Measurements from ENCODE around the gene ROBO2. TPM values are rescaled to one million over a fixed set of nuclear protein-coding genes. Genes with fewer than 3 reads are reported as not detected.

The ROBO2 gene
- total and polyA plus RNA-seq, 7 donors = 0.23 to 2.9 (median 0.38) TPM; not detected in 1

- H3K27ac ChIP-seq = no peak overlapping the region
- peaks cover 0 to 21% (median 20%) of the 10 kb centered on the region in 4 donors for H3K4me1 ChIP-seq
- H3K27me3 ChIP-seq = peaks cover 0 to 26% (median 7%) of the 10 kb centered on the region in 3 donors
- intact Hi-C loops (cut with DNase I) = no loop called here
- 78 to 85% methylated on average over 2 of the region's 2 CpGs for WGBS, 2 donors
- no peak for DNase-seq
- no peaks in the 10 kb centered on the region for H3K36me3 ChIP-seq
- no peak overlapping the region for H3K4me3 ChIP-seq
- no peak for TF ChIP-seq POLR2AphosphoS5 (IDR thresholded peaks at IDR 0.05)
- no peak for TF ChIP-seq POLR2A (IDR thresholded peaks at IDR 0.05)
- TF ChIP-seq EP300 (IDR thresholded peaks at IDR 0.05) = no peak
- no peak for TF ChIP-seq CTCF (IDR thresholded peaks at IDR 0.05)
- H3K9me3 ChIP-seq = no peaks in the 10 kb centered on the region
Measured at GRCh38 chr3:77041811-77042210, 1.9 kb downstream of the ROBO2 start.

GRCh38 chr3:77042343-77042742, 2.4 kb downstream of the ROBO2 start:
- intact Hi-C loops (cut with DNase I) = no loop called here
- H3K4me3 ChIP-seq = no peak overlapping the region
- no peaks in the 10 kb centered on the region for H3K9me3 ChIP-seq
- no peak overlapping the region for H3K27ac ChIP-seq
- WGBS, 2 donors = 67% methylated on average over 2 of the region's 2 CpGs
- TF ChIP-seq CTCF (IDR thresholded peaks at IDR 0.05) (no peak), POLR2A (IDR thresholded peaks at IDR 0.05) (no peak), POLR2AphosphoS5 (IDR thresholded peaks at IDR 0.05) (no peak), EP300 (IDR thresholded peaks at IDR 0.05) (no peak)
- DNase-seq = no peak
- peaks cover 0 to 21% (median 20%) of the 10 kb centered on the region in 4 donors for H3K4me1 ChIP-seq
- peaks cover 0 to 26% (median 7%) of the 10 kb centered on the region in 3 donors for H3K27me3 ChIP-seq
- H3K36me3 ChIP-seq = no peaks in the 10 kb centered on the region

- peaks cover 0 to 21% (median 20%) of the 10 kb centered on the region in 4 donors for H3K4me1 ChIP-seq
- intact Hi-C loops (cut with DNase I) = no loop called here
- WGBS, 2 donors = 28 to 42% methylated on average over 2 of the region's 2 CpGs
- DNase-seq = no peak
- H3K27me3 ChIP-seq = peaks cover 0 to 26% (median 7%) of the 10 kb centered on the region in 3 donors
- no peak for TF ChIP-seq EP300 (IDR thresholded peaks at IDR 0.05)
- TF ChIP-seq CTCF (IDR thresholded peaks at IDR 0.05) = no peak
- TF ChIP-seq POLR2A (IDR thresholded peaks at IDR 0.05) = no peak
- TF ChIP-seq POLR2AphosphoS5 (IDR thresholded peaks at IDR 0.05) = no peak
- no peak overlapping the region for H3K4me3 ChIP-seq
- H3K36me3 ChIP-seq = no peaks in the 10 kb centered on the region
- no peaks in the 10 kb centered on the region for H3K9me3 ChIP-seq
- H3K27ac ChIP-seq = no peak overlapping the region
Measured at GRCh38 chr3:77042882-77043281, 3.0 kb downstream of the ROBO2 start.

- WGBS, 2 donors = 96 to 97% methylated on average over 3 of the region's 3 CpGs
- Histone ChIP-seq H3K4me3 (no peak overlapping the region), H3K27me3 (peaks cover 0 to 13% (median 0%) of the 10 kb centered on the region in 3 donors), H3K4me1 (peaks cover 0 to under 1% (median 0%) of the 10 kb centered on the region in 4 donors), H3K27ac (no peak overlapping the region), H3K9me3 (no peaks in the 10 kb centered on the region), H3K36me3 (no peaks in the 10 kb centered on the region)
- TF ChIP-seq CTCF (IDR thresholded peaks at IDR 0.05) = no peak
- TF ChIP-seq POLR2AphosphoS5 (IDR thresholded peaks at IDR 0.05) = no peak
- TF ChIP-seq POLR2A (IDR thresholded peaks at IDR 0.05) = no peak
- no peak for TF ChIP-seq EP300 (IDR thresholded peaks at IDR 0.05)
- intact Hi-C loops (cut with DNase I) = no loop called here
- no peak for DNase-seq
Measured at GRCh38 chr3:77045686-77046085, 5.8 kb downstream of the ROBO2 start.

- Histone ChIP-seq H3K4me1 (no peaks in the 10 kb centered on the region), H3K27ac (no peak overlapping the region), H3K36me3 (no peaks in the 10 kb centered on the region), H3K9me3 (no peaks in the 10 kb centered on the region), H3K4me3 (no peak overlapping the region), H3K27me3 (no peaks in the 10 kb centered on the region)
- no peak for DNase-seq
- intact Hi-C loops (cut with DNase I) = no loop called here
- WGBS, 2 donors = 88 to 90% methylated on average over 5 of the region's 5 CpGs
- no peak for TF ChIP-seq EP300 (IDR thresholded peaks at IDR 0.05)
- no peak for TF ChIP-seq POLR2A (IDR thresholded peaks at IDR 0.05)
- TF ChIP-seq CTCF (IDR thresholded peaks at IDR 0.05) = no peak
- TF ChIP-seq POLR2AphosphoS5 (IDR thresholded peaks at IDR 0.05) = no peak
Measured at GRCh38 chr3:77048186-77048585, 8.3 kb downstream of the ROBO2 start.
